ENCODE results near the gene AFAP1.

The AFAP1 gene

GRCh38 chr4:7733801-7734650 is 205.6 kb downstream of the AFAP1 start:
- no peak for DNase-seq

GRCh38 chr4:7733201-7733600 is 206.5 kb downstream of the AFAP1 start:
- DNase-seq = no peak

GRCh38 chr4:7732263-7732662 is 207.4 kb downstream of the AFAP1 start:
- DNase-seq = no peak

- DNase-seq = no peak
These were observed 208.2 kb downstream of the AFAP1 start for GRCh38 chr4:7731437-7731836.

- DNase-seq = no peak
These were observed 211.9 kb downstream of the AFAP1 start for GRCh38 chr4:7727749-7728148.

GRCh38 chr4:7726665-7727413 is 212.8 kb downstream of the AFAP1 start:
- no peak for DNase-seq

- no peak for DNase-seq
These were observed 213.7 kb downstream of the AFAP1 start for GRCh38 chr4:7725951-7726350.

- no peak for DNase-seq
These were observed 216.0 kb downstream of the AFAP1 start for GRCh38 chr4:7723625-7724024.

GRCh38 chr4:7722766-7723387 is 216.8 kb downstream of the AFAP1 start:
- peak; percentile 43 for DNase-seq

- DNase-seq = no peak
These were observed 217.6 kb downstream of the AFAP1 start for GRCh38 chr4:7721984-7722551.

- peak; percentile 47 for DNase-seq
These were observed 220.1 kb downstream of the AFAP1 start for GRCh38 chr4:7719354-7720174.

GRCh38 chr4:7717946-7718490 is 221.6 kb downstream of the AFAP1 start:
- no peak for DNase-seq

GRCh38 chr4:7717161-7717560 is 222.5 kb downstream of the AFAP1 start:
- no peak for DNase-seq

GRCh38 chr4:7716010-7716721 is 223.5 kb downstream of the AFAP1 start:
- peak; percentile 91 for DNase-seq

GRCh38 chr4:7715271-7716009 is 224.2 kb downstream of the AFAP1 start:
- DNase-seq = peak; percentile 72

GRCh38 chr4:7714738-7715137 is 224.9 kb downstream of the AFAP1 start:
- DNase-seq = no peak

- DNase-seq = no peak
These were observed 225.5 kb downstream of the AFAP1 start for GRCh38 chr4:7714176-7714575.

- no peak for DNase-seq
These were observed 225.9 kb downstream of the AFAP1 start for GRCh38 chr4:7713757-7714156.

- no peak for DNase-seq
These were observed 227.5 kb downstream of the AFAP1 start for GRCh38 chr4:7712021-7712671.

GRCh38 chr4:7711307-7711963 is 228.2 kb downstream of the AFAP1 start:
- no peak for DNase-seq
